ENCODE data around the gene RELL1.

Gene RELL1

GRCh38 chr4:37594099-37594498 is 92.1 kb downstream of the RELL1 start:
- DNase-seq, result no peak

DNA sequence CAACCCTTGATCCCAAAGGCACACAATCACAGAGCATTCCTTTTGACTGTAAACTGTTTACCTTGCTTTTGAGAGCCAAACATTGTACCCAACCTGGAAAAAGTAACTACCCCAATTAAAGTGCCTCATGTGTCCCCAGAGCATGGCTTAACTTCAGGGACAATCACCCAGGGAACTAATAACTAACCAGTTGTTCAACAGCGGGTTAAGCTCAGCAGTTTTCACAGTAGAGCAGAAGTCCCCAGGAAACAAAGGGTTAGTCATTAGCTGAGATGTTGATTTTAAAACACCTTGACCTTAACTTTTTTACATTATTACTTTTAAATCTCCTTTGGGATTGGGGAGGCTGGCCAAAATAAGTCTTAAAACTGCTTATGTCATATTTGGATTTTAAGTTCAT is 94.8 kb downstream of the RELL1 start:
- no peak for DNase-seq

- no peak for DNase-seq
Measured at GRCh38 chr4:37590016-37590415, 96.2 kb downstream of the RELL1 start.

GRCh38 chr4:37588150-37588549 is 98.0 kb downstream of the RELL1 start:
- no peak for DNase-seq

- no peak for DNase-seq
Measured at GRCh38 chr4:37586194-37586593, 100.0 kb downstream of the RELL1 start.

DNA sequence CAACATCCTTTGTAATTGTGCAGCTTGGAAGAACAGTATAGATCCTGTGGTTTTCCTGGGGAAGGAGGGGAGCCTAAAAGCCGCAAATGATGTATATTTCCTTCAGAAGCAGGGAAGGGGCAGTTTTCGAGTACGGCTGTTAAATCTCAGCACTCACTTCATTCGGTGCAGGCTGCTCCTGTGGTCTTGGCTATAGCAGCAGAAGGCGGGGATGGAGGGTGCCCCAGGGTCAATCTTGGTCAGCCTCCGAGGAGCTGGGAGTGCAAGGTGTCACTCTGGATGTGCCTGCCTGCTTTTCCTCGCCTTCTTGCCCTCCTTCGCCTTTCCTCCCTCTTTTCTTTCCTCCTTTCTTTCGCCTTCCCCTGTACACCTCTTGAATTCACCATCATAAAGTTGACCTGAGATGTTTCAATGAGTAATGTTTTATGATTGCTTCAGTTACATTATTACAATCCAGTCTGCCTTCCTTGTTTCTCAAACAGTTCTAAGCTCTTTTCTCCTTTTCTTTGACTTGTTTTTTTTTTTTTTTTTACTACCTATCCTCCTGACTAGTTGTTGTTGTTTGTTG is 101.6 kb downstream of the RELL1 start:
- no peak for DNase-seq

DNA sequence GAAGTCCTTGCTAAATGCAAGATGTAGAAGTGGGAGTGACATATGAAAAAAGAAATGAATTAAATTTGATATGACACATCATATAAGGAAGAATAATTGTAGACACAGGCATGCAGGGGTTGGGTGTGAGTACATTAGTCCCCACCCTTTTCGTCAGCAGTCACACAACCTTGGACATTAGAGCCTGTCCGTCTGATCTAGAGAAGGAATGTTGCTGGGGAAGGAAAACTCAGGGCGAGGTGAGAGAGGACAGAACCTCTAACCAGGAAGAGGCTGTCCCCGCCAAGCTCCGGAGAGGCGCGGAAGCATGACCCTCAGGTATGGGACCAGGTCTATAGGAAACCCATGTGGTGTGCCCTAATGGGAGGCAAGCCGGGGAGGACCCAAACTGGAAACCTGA is 102.1 kb downstream of the RELL1 start:
- DNase-seq, result no peak

DNA sequence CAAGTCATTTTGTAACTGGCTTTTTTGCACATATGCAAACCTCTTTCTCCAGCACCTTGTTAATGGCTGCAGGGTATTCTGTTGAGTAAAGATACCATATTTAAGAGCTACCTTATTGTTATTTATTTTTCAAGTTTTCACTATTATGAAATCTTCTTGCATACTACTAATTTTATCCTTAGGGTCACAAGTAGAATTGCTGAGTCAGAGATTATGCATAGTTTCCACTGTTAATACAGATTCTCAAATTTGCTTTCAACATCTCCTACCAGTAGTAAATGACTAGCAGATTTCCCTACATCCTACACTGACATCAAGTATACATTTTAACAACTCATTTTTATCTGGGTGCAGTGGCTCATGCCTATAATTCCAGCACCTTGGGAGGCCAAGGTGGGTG is 112.6 kb downstream of the RELL1 start:
- no peak for DNase-seq

DNA sequence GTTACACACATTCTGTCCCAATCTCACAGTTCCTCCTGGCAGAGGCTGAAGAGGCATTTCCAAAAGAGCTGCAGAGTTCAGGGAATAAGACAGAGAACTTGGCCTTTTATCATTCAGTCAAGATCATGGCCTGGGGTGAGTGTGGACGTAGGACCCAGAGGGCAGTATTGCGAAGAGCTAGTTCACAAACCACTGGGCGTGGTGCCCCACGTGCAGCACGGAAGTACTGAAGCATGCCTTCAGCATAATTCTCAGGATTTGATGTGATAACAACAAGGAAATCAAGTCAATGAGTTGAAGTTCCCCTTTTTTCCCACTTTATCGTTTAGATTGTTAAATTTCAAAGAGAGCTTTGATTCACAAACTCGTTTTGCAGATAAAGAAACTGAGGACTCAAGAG is 117.7 kb downstream of the RELL1 start:
- DNase-seq, result no peak

DNA sequence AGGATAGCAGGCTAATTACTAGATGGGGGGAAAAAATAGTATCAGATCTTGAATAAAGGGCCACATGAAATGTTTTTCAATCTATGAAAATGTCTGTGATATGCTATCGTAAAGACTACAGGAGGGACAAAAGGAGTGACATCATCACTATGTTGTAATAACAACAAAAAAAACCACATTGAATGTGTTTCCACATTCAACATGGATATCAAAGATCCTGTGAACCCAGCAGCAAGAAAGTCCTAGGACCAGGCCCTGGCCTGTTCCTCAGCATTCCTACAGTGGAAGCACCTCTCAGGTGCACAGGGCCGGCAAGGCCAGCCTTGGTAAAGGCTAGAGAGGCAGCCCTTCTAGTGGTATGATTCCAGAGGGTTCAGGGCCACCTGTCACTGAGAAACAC is 118.3 kb downstream of the RELL1 start:
- DNase-seq, result no peak

- DNase-seq, result no peak
Measured at GRCh38 chr4:37562592-37562991, 123.6 kb downstream of the RELL1 start.

- no peak for DNase-seq
Measured at GRCh38 chr4:37561803-37562207, 124.4 kb downstream of the RELL1 start.

DNA sequence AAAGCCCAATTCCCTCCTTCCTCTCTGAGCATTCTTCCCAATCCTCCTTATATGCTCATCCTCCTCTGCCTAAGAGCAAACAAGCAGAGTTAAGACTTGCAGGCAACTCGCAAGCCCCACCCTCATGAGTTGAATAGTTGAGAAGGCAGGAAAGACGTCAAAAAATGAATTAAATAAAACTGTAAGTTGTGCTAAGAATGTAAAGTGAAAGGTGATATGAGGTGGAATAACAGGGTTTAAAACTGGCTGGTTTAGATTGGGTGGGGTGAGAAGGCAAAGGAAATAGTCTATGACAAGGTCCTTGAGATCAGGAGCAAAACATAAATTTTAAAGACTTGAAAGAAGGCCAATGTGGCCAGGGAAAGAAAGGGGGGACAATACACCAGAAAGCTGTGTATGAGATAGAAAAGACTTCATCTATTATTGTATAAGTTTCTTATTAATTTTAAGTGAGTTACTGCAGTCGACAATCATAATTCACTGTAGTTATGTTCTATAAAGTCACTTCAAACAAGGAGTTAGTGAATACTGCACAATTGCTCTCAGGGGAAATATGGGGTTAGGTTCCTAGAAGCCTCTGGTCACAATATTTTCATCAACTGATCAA is 124.9 kb downstream of the RELL1 start:
- DNase-seq, result no peak
